Kidney epithelial cell (primary cell): Measurements from ENCODE around the gene NSDHL. TPM values are rescaled to one million over a fixed set of nuclear protein-coding genes. Genes with fewer than 3 reads are reported as not detected.

Experiments used
- DNase-seq: peaks from one replicate; pipeline ENCODE4 v3.0.0-alpha.2; 2010; ENCODE audit warnings: low read depth
- H3K27me3 ChIP-seq: 2 replicates; pipeline ENCODE4 v1.6.0; 2011; ENCODE audit warnings: low read length; ENCODE audit not compliant: control insufficient read depth, insufficient read depth
- H3K36me3 ChIP-seq: 2 replicates; pipeline ENCODE4 v1.5.1; 2011; ENCODE audit warnings: low read length; ENCODE audit not compliant: control insufficient read depth, insufficient read depth
- H3K4me3 ChIP-seq: 2 replicates; pipeline ENCODE4 v1.5.1; 2011; ENCODE audit warnings: low read depth, mild to moderate bottlenecking, control low read depth, low read length
- CTCF ChIP-seq: IDR thresholded peaks from 2 replicates; pipeline ENCODE4 v1.5.1; 2011; ENCODE audit warnings: mild to moderate bottlenecking, moderate library complexity, low read length, control low read depth, inconsistent platforms; ENCODE audit not compliant: insufficient read depth, poor library complexity, severe bottlenecking
- total RNA-seq: library from RNA; depleted of rRNA; stranded (reverse); fragments of >200 nt; gene quantifications from 2 replicates; pipeline ENCODE4 v1.2.3, GENCODE V29; 2015

Gene NSDHL
- total RNA-seq, 1 donor from 2014 or later: 31.3 TPM

- Histone ChIP-seq H3K4me3 (no peak overlapping the region), H3K27me3 (no peaks in the 10 kb centered on the region), H3K36me3 (no peaks in the 10 kb centered on the region)
- TF ChIP-seq CTCF: no peak
- no peak for DNase-seq
Measured at GRCh38 chrX:152842772-152843338, 12.0 kb downstream of the NSDHL start.

GRCh38 chrX:152843852-152844251 lies 13.0 kb downstream of the NSDHL start:
- Histone ChIP-seq H3K36me3 (no peaks in the 10 kb centered on the region), H3K27me3 (no peaks in the 10 kb centered on the region), H3K4me3 (no peak overlapping the region)
- DNase-seq: no peak
- no peak for TF ChIP-seq CTCF

- no peaks in the 10 kb centered on the region for H3K36me3 ChIP-seq
- no peaks in the 10 kb centered on the region for H3K27me3 ChIP-seq
- no peak overlapping the region for H3K4me3 ChIP-seq
- DNase-seq: no peak
- TF ChIP-seq CTCF: no peak
Measured at GRCh38 chrX:152844256-152844655, 13.4 kb downstream of the NSDHL start.

- H3K36me3 ChIP-seq: no peaks in the 10 kb centered on the region
- TF ChIP-seq CTCF: no peak
- no peak for DNase-seq
- H3K27me3 ChIP-seq: no peaks in the 10 kb centered on the region
- no peak overlapping the region for H3K4me3 ChIP-seq
Measured at GRCh38 chrX:152845618-152846240, 14.9 kb downstream of the NSDHL start.

GRCh38 chrX:152847281-152847680 lies 16.4 kb downstream of the NSDHL start:
- Histone ChIP-seq H3K36me3 (no peaks in the 10 kb centered on the region), H3K27me3 (no peaks in the 10 kb centered on the region), H3K4me3 (no peak overlapping the region)
- no peak for TF ChIP-seq CTCF
- DNase-seq: no peak

GRCh38 chrX:152850465-152850864 lies 19.6 kb downstream of the NSDHL start:
- DNase-seq: no peak
- TF ChIP-seq CTCF: no peak
- no peaks in the 10 kb centered on the region for H3K36me3 ChIP-seq
- no peaks in the 10 kb centered on the region for H3K27me3 ChIP-seq
- no peak overlapping the region for H3K4me3 ChIP-seq
